Mesenchymal stem cell (in vitro differentiated cells and primary cell): ENCODE measurements around the gene MAGEA9B.

ENCODE experiments used
- DNase-seq: peaks from one replicate; pipeline ENCODE4 v3.0.0-alpha.2; 2013
- H2AFZ ChIP-seq: one replicate; pipeline ENCODE4 v1.6.1; 2013; ENCODE audit warnings: low read depth, mild to moderate bottlenecking, control low read depth, inconsistent platforms, low read length, moderate library complexity
- H2AK5ac ChIP-seq: 2 replicates; pipeline ENCODE4 v1.6.1; 2013; ENCODE audit warnings: low read length, moderate library complexity, mild to moderate bottlenecking, inconsistent platforms; ENCODE audit not compliant: severe bottlenecking
- H2BK120ac ChIP-seq: one replicate; pipeline ENCODE4 v1.6.1; 2013; ENCODE audit warnings: low read depth, mild to moderate bottlenecking, inconsistent platforms, low read length, moderate library complexity
- H2BK12ac ChIP-seq, 2 experiments: one replicate each; pipeline ENCODE4 v1.6.1; 2013; ENCODE audit warnings: inconsistent platforms in 2 of 2, low read length in 2 of 2, mild to moderate bottlenecking in 2 of 2, moderate library complexity in 2 of 2, control low read depth in 1 of 2
- H2BK15ac ChIP-seq: one replicate; pipeline ENCODE4 v1.6.1; 2013; ENCODE audit warnings: mild to moderate bottlenecking, low read depth, inconsistent platforms; ENCODE audit not compliant: poor library complexity, severe bottlenecking
- H2BK5ac ChIP-seq: 2 replicates; pipeline ENCODE4 v1.6.1; 2013; ENCODE audit warnings: low read depth, mild to moderate bottlenecking, low read length, control low read depth, inconsistent platforms; ENCODE audit not compliant: poor library complexity, severe bottlenecking
- H3K14ac ChIP-seq, 2 experiments: one replicate each; pipeline ENCODE4 v1.6.1; 2013; ENCODE audit warnings: inconsistent platforms in 2 of 2, low read length in 2 of 2, control low read depth in 1 of 2, mild to moderate bottlenecking in 1 of 2, moderate library complexity in 1 of 2
- H3K18ac ChIP-seq, 2 experiments: one replicate each; pipeline ENCODE4 v1.6.1; 2013; ENCODE audit warnings: inconsistent platforms in 2 of 2, low read length in 2 of 2, control low read depth in 1 of 2, low read depth in 1 of 2, mild to moderate bottlenecking in 1 of 2
- H3K23ac ChIP-seq, 2 experiments: one replicate each; pipeline ENCODE4 v1.6.1; 2013; ENCODE audit warnings: inconsistent platforms in 2 of 2, low read length in 2 of 2, mild to moderate bottlenecking in 2 of 2, moderate library complexity in 2 of 2, control low read depth in 1 of 2
- H3K27ac ChIP-seq: 2 replicates; pipeline ENCODE4 v1.5.1; 2013; ENCODE audit warnings: mild to moderate bottlenecking, moderate library complexity, low read length, control low read depth, inconsistent platforms; ENCODE audit not compliant: poor library complexity, severe bottlenecking
- H3K27me3 ChIP-seq, 2 experiments: 2 replicates each; pipeline versions ENCODE4 v1.6.1 to v1.7.0; 2013; ENCODE audit warnings: low read length in 2 of 2, mild to moderate bottlenecking in 2 of 2, moderate library complexity in 2 of 2, control low read depth in 1 of 2, inconsistent platforms in 1 of 2; ENCODE audit not compliant: control insufficient read depth in 1 of 2, insufficient read depth in 1 of 2
- H3K36me3 ChIP-seq, 2 experiments: 2 replicates each; pipeline versions ENCODE4 v1.6.1 to v1.7.0; 2013; ENCODE audit warnings: low read length in 2 of 2, control low read depth in 1 of 2, inconsistent platforms in 1 of 2, low read depth in 1 of 2, mild to moderate bottlenecking in 1 of 2; ENCODE audit not compliant: insufficient read depth in 2 of 2, control insufficient read depth in 1 of 2
- H3K4ac ChIP-seq, 2 experiments: one replicate each; pipeline ENCODE4 v1.6.1; 2013; ENCODE audit warnings: inconsistent platforms in 2 of 2, low read length in 2 of 2, mild to moderate bottlenecking in 2 of 2, moderate library complexity in 2 of 2, control low read depth in 1 of 2, low read depth in 1 of 2
- H3K4me1 ChIP-seq: 2 replicates; pipeline ENCODE4 v1.6.1; 2013; ENCODE audit warnings: low read depth, low read length, control low read depth; ENCODE audit not compliant: control insufficient read depth, insufficient read depth
- H3K4me2 ChIP-seq: 2 replicates; pipeline ENCODE4 v1.6.1; 2013; ENCODE audit warnings: low read length, mild to moderate bottlenecking, inconsistent platforms; ENCODE audit not compliant: poor library complexity, severe bottlenecking
- H3K4me3 ChIP-seq, 2 experiments: 2 replicates each; pipeline versions ENCODE4 v1.5.1 to v1.7.0; 2013; ENCODE audit warnings: low read length in 2 of 2, mild to moderate bottlenecking in 2 of 2, control low read depth in 1 of 2, low read depth in 1 of 2; ENCODE audit not compliant: insufficient read depth in 1 of 2
- H3K79me1 ChIP-seq: replicated peaks from 2 replicates; pipeline ENCODE4 v1.6.1; 2013; ENCODE audit warnings: mild to moderate bottlenecking, control low read depth, low read length, inconsistent platforms; ENCODE audit not compliant: poor library complexity, severe bottlenecking
- H3K9ac ChIP-seq: 2 replicates; pipeline ENCODE4 v1.7.0; 2013; ENCODE audit warnings: mild to moderate bottlenecking, low read length, moderate library complexity
- H3K9me3 ChIP-seq: 2 replicates; pipeline ENCODE4 v1.7.0; 2013; ENCODE audit warnings: mild to moderate bottlenecking, low read length; ENCODE audit not compliant: control insufficient read depth
- H4K8ac ChIP-seq: one replicate; pipeline ENCODE4 v1.6.1; 2013; ENCODE audit warnings: inconsistent platforms, mild to moderate bottlenecking, low read length, moderate library complexity
- H4K91ac ChIP-seq: one replicate; pipeline ENCODE4 v1.6.1; 2013; ENCODE audit warnings: mild to moderate bottlenecking, low read length, inconsistent platforms
- WGBS: methylation state at CpG from one replicate; pipeline ENCODE4 v1.1.7; 2013; ENCODE audit warnings: mixed read lengths; 5-methylcytosine and 5-hydroxymethylcytosine counted together

MAGEA9B gene

DNA sequence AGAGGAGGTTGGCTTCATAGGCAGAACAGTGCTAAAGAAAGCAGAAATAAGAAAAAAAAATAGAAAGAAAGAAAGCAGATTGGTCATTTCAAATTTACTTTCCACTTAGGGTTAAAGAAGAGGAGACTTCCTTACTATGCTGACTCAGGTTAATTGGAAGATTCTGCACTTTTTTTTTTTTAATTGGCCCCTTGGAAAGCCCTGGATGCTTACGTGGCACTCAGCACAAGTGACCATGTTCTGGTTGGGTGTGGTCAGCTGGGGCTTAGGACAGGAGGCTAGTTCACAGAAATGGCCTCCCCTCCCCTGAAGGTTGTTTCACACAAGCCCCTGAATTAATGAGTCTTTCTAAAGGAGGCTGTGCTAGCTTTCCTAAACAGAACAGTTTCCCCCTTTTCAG lies 14.5 kb downstream of the MAGEA9B start:
- no peak overlapping the region for H3K4me2 ChIP-seq
- no peak overlapping the region for H3K14ac ChIP-seq
- H3K4me1 ChIP-seq = no peaks in the 10 kb centered on the region
- H4K91ac ChIP-seq = no peak overlapping the region
- H4K8ac ChIP-seq = no peak overlapping the region
- no peak overlapping the region for H3K23ac ChIP-seq
- H3K27ac ChIP-seq = no peak overlapping the region
- H3K4me3 ChIP-seq = no peak overlapping the region
- peaks cover 0 to 18% of the 10 kb centered on the region in 2 experiments for H3K27me3 ChIP-seq
- peak overlapping the region; percentile 11 for H3K9ac ChIP-seq
- H2AK5ac ChIP-seq = no peak overlapping the region
- no peak overlapping the region for H2BK5ac ChIP-seq
- no peak overlapping the region for H2BK15ac ChIP-seq
- H3K79me1 ChIP-seq = no peaks in the 10 kb centered on the region
- H2BK120ac ChIP-seq = no peak overlapping the region
- H3K18ac ChIP-seq = no peak overlapping the region
- no peaks in the 10 kb centered on the region for H3K9me3 ChIP-seq
- no peak for DNase-seq
- H2AFZ ChIP-seq = no peak overlapping the region
- WGBS = no CpG with 5 or more reads among the region's 1 CpG
- no peak overlapping the region for H2BK12ac ChIP-seq
- no peaks in the 10 kb centered on the region for H3K36me3 ChIP-seq
- no peak overlapping the region for H3K4ac ChIP-seq

DNA sequence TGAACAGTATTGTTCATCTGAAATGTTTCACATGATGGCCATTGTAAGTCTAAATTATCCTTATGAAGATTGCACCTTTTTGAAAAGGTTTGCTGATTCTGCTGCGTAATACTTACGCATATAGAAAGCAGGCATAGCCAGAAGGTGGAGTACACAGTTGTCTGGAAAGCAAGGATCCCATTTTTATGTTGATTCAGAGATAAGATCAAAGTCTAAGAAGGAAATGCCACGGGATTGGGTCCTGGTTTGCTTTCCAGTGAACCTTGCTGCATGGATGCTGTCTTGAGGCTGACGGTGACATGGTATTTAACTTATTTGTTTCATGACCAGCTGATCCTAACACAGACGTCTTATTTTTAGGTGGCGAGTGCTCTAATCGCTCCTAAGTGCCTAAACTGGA lies 15.5 kb downstream of the MAGEA9B start:
- Histone ChIP-seq H3K14ac (no peak overlapping the region), H3K23ac (no peak overlapping the region), H4K8ac (no peak overlapping the region), H3K9me3 (no peaks in the 10 kb centered on the region), H2AFZ (no peak overlapping the region), H3K4me2 (no peak overlapping the region), H3K4me3 (no peak overlapping the region), H3K4me1 (no peaks in the 10 kb centered on the region), H3K27me3 (peaks cover 0 to 21% of the 10 kb centered on the region in 2 experiments), H3K9ac (no peak overlapping the region), H2BK5ac (no peak overlapping the region), H3K27ac (no peak overlapping the region), H2BK15ac (no peak overlapping the region), H3K36me3 (no peaks in the 10 kb centered on the region), H3K4ac (no peak overlapping the region), H2AK5ac (no peak overlapping the region), H3K79me1 (no peaks in the 10 kb centered on the region), H2BK120ac (no peak overlapping the region), H4K91ac (no peak overlapping the region), H3K18ac (no peak overlapping the region), H2BK12ac (no peak overlapping the region)
- 89% methylated on average over 7 of the region's 7 CpGs for WGBS
- DNase-seq = no peak

DNA sequence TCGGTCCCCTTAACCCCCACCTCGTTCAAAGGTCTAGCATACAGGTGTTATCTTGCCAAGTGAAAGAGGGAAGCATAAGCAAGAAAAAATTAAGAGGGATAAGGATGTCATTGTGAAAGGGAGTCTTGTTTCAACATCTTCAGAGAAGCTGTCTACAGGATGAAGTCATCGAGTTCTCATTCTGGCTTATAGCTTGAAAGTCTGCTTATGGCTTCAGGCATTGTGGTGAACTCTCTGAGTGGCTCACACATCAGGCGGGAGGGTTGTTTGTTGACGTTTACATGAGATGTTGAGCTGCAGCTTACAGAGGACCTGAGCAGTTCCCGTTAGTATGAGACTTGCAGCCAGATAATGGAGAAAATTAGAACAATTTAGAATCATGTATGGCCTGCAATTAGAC lies 16.6 kb downstream of the MAGEA9B start:
- Histone ChIP-seq H3K4me1 (no peaks in the 10 kb centered on the region), H3K27me3 (peaks cover 0 to 21% of the 10 kb centered on the region in 2 experiments), H3K36me3 (no peaks in the 10 kb centered on the region), H3K79me1 (no peaks in the 10 kb centered on the region), H2AFZ (no peak overlapping the region), H3K23ac (no peak overlapping the region), H2BK120ac (no peak overlapping the region), H3K4ac (no peak overlapping the region), H2BK5ac (no peak overlapping the region), H4K91ac (no peak overlapping the region), H4K8ac (no peak overlapping the region), H2BK15ac (no peak overlapping the region), H3K4me3 (no peak overlapping the region), H3K9me3 (no peaks in the 10 kb centered on the region), H3K27ac (no peak overlapping the region), H2BK12ac (no peak overlapping the region), H3K14ac (no peak overlapping the region), H3K18ac (no peak overlapping the region), H2AK5ac (no peak overlapping the region), H3K4me2 (no peak overlapping the region), H3K9ac (no peak overlapping the region)
- WGBS = 65% methylated on average over 5 of the region's 6 CpGs
- DNase-seq = peak; percentile 87

DNA sequence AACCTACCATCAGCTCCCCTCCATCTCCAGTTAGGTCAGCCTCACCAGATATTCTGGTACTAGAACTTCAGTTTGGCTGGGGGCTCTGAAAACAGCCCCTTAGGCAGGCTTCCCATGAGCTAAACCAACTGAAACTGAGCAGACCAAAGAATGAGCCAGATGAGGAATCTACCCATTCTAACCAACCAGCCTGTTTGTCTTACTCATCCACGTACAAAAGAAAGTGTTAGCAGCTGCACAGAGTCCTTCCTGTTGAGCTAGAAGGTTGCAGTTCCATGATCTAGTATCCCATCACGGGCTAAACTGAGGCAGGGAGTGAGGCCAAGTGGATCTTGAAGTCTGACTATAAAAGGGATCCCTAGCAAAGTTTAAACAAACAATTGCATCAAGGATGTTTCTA lies 17.5 kb downstream of the MAGEA9B start:
- no peak overlapping the region for H2AK5ac ChIP-seq
- H3K23ac ChIP-seq = no peak overlapping the region
- H2BK120ac ChIP-seq = no peak overlapping the region
- no peak overlapping the region for H3K4me2 ChIP-seq
- no peak overlapping the region for H3K27ac ChIP-seq
- peaks cover 0 to 21% of the 10 kb centered on the region in 2 experiments for H3K27me3 ChIP-seq
- H3K79me1 ChIP-seq = no peaks in the 10 kb centered on the region
- no peaks in the 10 kb centered on the region for H3K9me3 ChIP-seq
- H3K9ac ChIP-seq = no peak overlapping the region
- WGBS = 88% methylated on average over 2 of the region's 2 CpGs
- H2BK15ac ChIP-seq = no peak overlapping the region
- no peaks in the 10 kb centered on the region for H3K4me1 ChIP-seq
- H4K8ac ChIP-seq = no peak overlapping the region
- H3K4me3 ChIP-seq = no peak overlapping the region
- no peak overlapping the region for H2BK12ac ChIP-seq
- H3K4ac ChIP-seq = no peak overlapping the region
- no peak overlapping the region for H4K91ac ChIP-seq
- H2BK5ac ChIP-seq = no peak overlapping the region
- peak; percentile 2 for DNase-seq
- no peaks in the 10 kb centered on the region for H3K36me3 ChIP-seq
- H2AFZ ChIP-seq = no peak overlapping the region
- no peak overlapping the region for H3K18ac ChIP-seq
- no peak overlapping the region for H3K14ac ChIP-seq
